Neuronal stem cell (in vitro differentiated cells): ENCODE data around the gene SIL1.
"Not testable (repeated sequence)": the region's sequence is repeated elsewhere in the genome, so short reads cannot be mapped to it uniquely, and the experiment has no call there.

Experiments used
- DNase-seq: peaks from one replicate; pipeline ENCODE4 v3.0.0-alpha.2; 2013; ENCODE audit warnings: low spot score
- H2AFZ ChIP-seq: one replicate; pipeline ENCODE4 v1.6.1; 2013; ENCODE audit warnings: mild to moderate bottlenecking, low read length, inconsistent platforms
- H2AK5ac ChIP-seq: 2 replicates; pipeline ENCODE4 v1.6.1; 2013; ENCODE audit warnings: low read depth, mild to moderate bottlenecking, inconsistent platforms, low read length, moderate library complexity, mixed read lengths
- H2BK120ac ChIP-seq: 2 replicates; pipeline ENCODE4 v1.6.1; 2013; ENCODE audit warnings: low read depth, mild to moderate bottlenecking, inconsistent platforms, low read length, moderate library complexity, mixed read lengths
- H2BK12ac ChIP-seq: one replicate; pipeline ENCODE4 v1.6.1; 2013; ENCODE audit warnings: low read length, inconsistent platforms
- H2BK15ac ChIP-seq: 2 replicates; pipeline ENCODE4 v1.6.1; 2013; ENCODE audit warnings: mild to moderate bottlenecking, low read length, inconsistent platforms, mixed read lengths
- H2BK5ac ChIP-seq: one replicate; pipeline ENCODE4 v1.6.1; 2013; ENCODE audit warnings: inconsistent platforms, mild to moderate bottlenecking, low read length, moderate library complexity
- H3K14ac ChIP-seq: one replicate; pipeline ENCODE4 v1.6.1; 2013; ENCODE audit warnings: low read length, inconsistent platforms
- H3K18ac ChIP-seq: 2 replicates; pipeline ENCODE4 v1.6.1; 2013; ENCODE audit warnings: low read length, inconsistent platforms
- H3K23ac ChIP-seq: 2 replicates; pipeline ENCODE4 v1.6.1; 2013; ENCODE audit warnings: low read depth, mild to moderate bottlenecking, mixed read lengths, low read length, inconsistent platforms; ENCODE audit not compliant: poor library complexity
- H3K27ac ChIP-seq: replicated peaks from 3 replicates; pipeline ENCODE4 v1.5.1; 2013; ENCODE audit warnings: low read length, inconsistent platforms
- H3K27me3 ChIP-seq, 3 experiments: 2 replicates each; pipeline ENCODE4 v1.6.1; 2013; ENCODE audit warnings: low read length in 3 of 3, mild to moderate bottlenecking in 2 of 3, inconsistent platforms in 1 of 3, low read depth in 1 of 3, mixed read lengths in 1 of 3, moderate library complexity in 1 of 3; ENCODE audit not compliant: control insufficient read depth in 3 of 3, insufficient read depth in 3 of 3
- H3K36me3 ChIP-seq, 2 donors: replicated peaks in 1 of 2; 2 replicates each; pipeline ENCODE4 v1.6.1; 2013; ENCODE audit warnings: low read length in 2 of 2; ENCODE audit not compliant: control insufficient read depth in 2 of 2, insufficient read depth in 2 of 2
- H3K4ac ChIP-seq: 2 replicates; pipeline ENCODE4 v1.6.1; 2013; ENCODE audit warnings: inconsistent platforms, mild to moderate bottlenecking, low read length, moderate library complexity
- H3K4me1 ChIP-seq, 2 donors: 1 replicate in 1 of 2; 2 replicates in 1 of 2; pipeline ENCODE4 v1.6.1; 2013; ENCODE audit warnings: low read length in 2 of 2, low read depth in 1 of 2; ENCODE audit not compliant: control insufficient read depth in 2 of 2, insufficient read depth in 1 of 2
- H3K4me2 ChIP-seq: one replicate; pipeline ENCODE4 v1.6.1; 2013; ENCODE audit warnings: mild to moderate bottlenecking, low read length, inconsistent platforms; ENCODE audit not compliant: insufficient read depth, poor library complexity, severe bottlenecking
- H3K4me3 ChIP-seq, 2 donors: 2 replicates each; pipeline ENCODE4 v1.5.1; 2013; ENCODE audit warnings: low read length in 2 of 2, mild to moderate bottlenecking in 2 of 2, inconsistent platforms in 1 of 2, moderate library complexity in 1 of 2
- H3K79me1 ChIP-seq: one replicate; pipeline ENCODE4 v1.6.1; 2013; ENCODE audit warnings: low read depth, mild to moderate bottlenecking, inconsistent platforms, low read length, moderate library complexity
- H3K9ac ChIP-seq: one replicate; pipeline ENCODE4 v1.6.1; 2013; ENCODE audit warnings: mild to moderate bottlenecking, low read depth, low read length, inconsistent platforms; ENCODE audit not compliant: poor library complexity
- H3K9me3 ChIP-seq, 2 donors: replicated peaks in 1 of 2; 2 replicates each; pipeline versions ENCODE3 to v1.6.1; 2013; ENCODE audit warnings: low read length in 2 of 2, mild to moderate bottlenecking in 2 of 2, inconsistent platforms in 1 of 2, low read depth in 1 of 2, mixed read lengths in 1 of 2, moderate library complexity in 1 of 2; ENCODE audit not compliant: control insufficient read depth in 2 of 2, insufficient read depth in 1 of 2
- H4K8ac ChIP-seq: one replicate; pipeline ENCODE4 v1.6.1; 2013; ENCODE audit warnings: low read depth, mild to moderate bottlenecking, inconsistent platforms, low read length, moderate library complexity
- H4K91ac ChIP-seq: one replicate; pipeline ENCODE4 v1.6.1; 2013; ENCODE audit warnings: low read length, low read depth, mild to moderate bottlenecking, inconsistent platforms; ENCODE audit not compliant: poor library complexity
- WGBS, 2 donors: extraction: QIAGEN DNeasy Blood & Tissue Kit; methylation state at CpG; one replicate each; pipeline ENCODE4 v1.1.7; 2013; ENCODE audit warnings: missing lambda C conversion rate in 2 of 2, mixed read lengths in 1 of 2; ENCODE audit not compliant: insufficient read length in 2 of 2, insufficient replicate concordance in 1 of 2; ENCODE audit errors: extremely low coverage in 2 of 2; 5-methylcytosine and 5-hydroxymethylcytosine counted together

SIL1 gene

GRCh38 chr5:139178589-139178917, 19.6 kb downstream of the SIL1 start:
- Histone ChIP-seq H3K4me3 (no peak overlapping the region), H3K36me3 (no peaks in the 10 kb centered on the region)

DNA sequence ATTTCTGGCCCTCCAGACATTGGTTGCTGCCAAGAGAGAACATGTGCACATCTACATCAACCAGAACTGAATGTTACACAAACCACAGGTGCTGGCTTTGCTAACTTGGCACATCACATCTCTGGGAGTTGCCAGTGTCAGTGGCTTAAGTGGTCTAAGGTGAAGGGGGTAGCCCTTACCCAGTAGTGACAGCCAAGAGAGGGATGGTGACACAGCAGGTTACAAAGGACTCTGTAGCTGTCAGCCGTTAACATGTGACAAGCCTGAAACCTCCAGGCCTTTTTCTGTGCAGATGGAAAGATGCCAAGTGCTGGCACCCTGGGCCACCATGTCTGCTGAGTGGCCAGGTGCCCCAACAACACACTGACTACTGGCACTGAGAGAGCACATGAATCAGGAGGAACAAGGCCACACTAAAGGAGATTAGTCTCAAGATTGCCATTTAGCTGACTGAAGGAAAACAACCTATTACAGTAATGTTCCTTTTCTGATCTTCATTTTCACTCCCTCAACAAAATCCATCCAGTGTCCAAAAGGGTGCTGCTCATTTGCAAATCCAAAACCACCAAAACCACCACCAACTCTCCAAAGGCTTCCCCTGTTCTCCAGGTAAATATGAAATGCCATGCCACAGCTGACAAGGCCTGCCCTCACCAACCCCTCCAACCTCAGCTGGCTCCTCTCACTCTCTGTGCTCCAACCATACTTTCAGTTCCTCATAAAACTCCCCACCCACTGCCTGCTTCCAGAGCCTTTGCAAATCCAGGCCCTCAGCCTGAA, 20.2 kb downstream of the SIL1 start:
- DNase-seq: no peak

More at GRCh38 chr5:139178589-139178917, 19.6 kb downstream of the SIL1 start:
- no peak overlapping the region for H2AK5ac ChIP-seq
- no peak overlapping the region for H2BK5ac ChIP-seq
- H4K91ac ChIP-seq: no peak overlapping the region
- WGBS, 2 donors: no CpG with 5 or more reads among the region's 3 CpGs
- no peak overlapping the region for H3K4me2 ChIP-seq
- no peaks in the 10 kb centered on the region for H3K79me1 ChIP-seq
- H2BK15ac ChIP-seq: no peak overlapping the region
- H4K8ac ChIP-seq: no peak overlapping the region
- peaks cover 22 to 35% of the 10 kb centered on the region in 2 donors for H3K4me1 ChIP-seq
- H3K27ac ChIP-seq: no peak overlapping the region
- no peak overlapping the region for H3K9ac ChIP-seq
- H3K9me3 ChIP-seq: no peaks in the 10 kb centered on the region
- H3K14ac ChIP-seq: no peak overlapping the region
- peak overlapping the region; percentile 72 for H2AFZ ChIP-seq
- no peak overlapping the region for H3K4ac ChIP-seq
- no peak overlapping the region for H2BK120ac ChIP-seq
- DNase-seq: no peak
- H3K23ac ChIP-seq: no peak overlapping the region
- peak overlapping the region; percentile 14 for H2BK12ac ChIP-seq
- H3K18ac ChIP-seq: no peak overlapping the region
- no peaks in the 10 kb centered on the region for H3K27me3 ChIP-seq

GRCh38 chr5:139177281-139177680, 20.9 kb downstream of the SIL1 start:
- H2BK5ac ChIP-seq, H3K9ac ChIP-seq, H2AK5ac ChIP-seq, H3K18ac ChIP-seq, H3K4ac ChIP-seq, H3K23ac ChIP-seq, H3K4me3 ChIP-seq, H2BK120ac ChIP-seq, H3K36me3 ChIP-seq, H3K27ac ChIP-seq, H4K8ac ChIP-seq, H2BK12ac ChIP-seq, H2BK15ac ChIP-seq, H3K14ac ChIP-seq, H3K4me2 ChIP-seq, H4K91ac ChIP-seq, H2AFZ ChIP-seq, DNase-seq, H3K27me3 ChIP-seq, H3K79me1 ChIP-seq, H3K9me3 ChIP-seq: not testable (repeated sequence)
- WGBS, 2 donors: no CpG with 5 or more reads among the region's 9 CpGs
- H3K4me1 ChIP-seq: peaks cover 22 to 33% of the 10 kb centered on the region in 2 donors

More for the DNA sequence above, 20.2 kb downstream of the SIL1 start:
- no peak overlapping the region for H4K91ac ChIP-seq
- no peak overlapping the region for H4K8ac ChIP-seq
- H3K18ac ChIP-seq: peak overlapping the region; percentile 6
- H3K27me3 ChIP-seq: no peaks in the 10 kb centered on the region
- no peak overlapping the region for H3K4me2 ChIP-seq
- no peaks in the 10 kb centered on the region for H3K36me3 ChIP-seq
- no peak overlapping the region for H3K27ac ChIP-seq
- no peak overlapping the region for H3K9ac ChIP-seq
- H3K9me3 ChIP-seq: peaks cover 0 to under 1% of the 10 kb centered on the region in 2 donors
- no peaks in the 10 kb centered on the region for H3K79me1 ChIP-seq
- H2BK12ac ChIP-seq: peak overlapping the region; percentile 14
- H3K23ac ChIP-seq: no peak overlapping the region
- no peak overlapping the region for H3K14ac ChIP-seq
- H3K4me1 ChIP-seq: peaks cover 22 to 35% of the 10 kb centered on the region in 2 donors
- H2BK120ac ChIP-seq: peak overlapping the region; percentile 10
- WGBS, 2 donors: no CpG with 5 or more reads among the region's 1 CpG
- H3K4me3 ChIP-seq: no peak overlapping the region
- no peak overlapping the region for H3K4ac ChIP-seq
- no peak overlapping the region for H2BK15ac ChIP-seq
- H2AK5ac ChIP-seq: no peak overlapping the region
- H2BK5ac ChIP-seq: no peak overlapping the region
- H2AFZ ChIP-seq: peak overlapping the region; percentile 72

GRCh38 chr5:139174382-139174781, 23.8 kb downstream of the SIL1 start:
- not testable (repeated sequence) for H3K27me3 ChIP-seq, H2AFZ ChIP-seq, H4K91ac ChIP-seq, H2AK5ac ChIP-seq, H3K36me3 ChIP-seq, H3K4me2 ChIP-seq, H3K14ac ChIP-seq, H2BK5ac ChIP-seq, H2BK15ac ChIP-seq, H3K4me3 ChIP-seq, H3K23ac ChIP-seq, DNase-seq, H4K8ac ChIP-seq, H2BK120ac ChIP-seq, H3K79me1 ChIP-seq, H2BK12ac ChIP-seq, H3K9ac ChIP-seq, H3K4ac ChIP-seq, H3K18ac ChIP-seq, H3K27ac ChIP-seq
- peaks cover 4 to 13% of the 10 kb centered on the region in 2 donors for H3K9me3 ChIP-seq
- no CpG with 5 or more reads among the region's 1 CpG for WGBS, 2 donors
- peaks cover 12 to 20% of the 10 kb centered on the region in 2 donors for H3K4me1 ChIP-seq
